HEK293T (cell line): ENCODE results near the gene SINHCAF.

ENCODE experiments used
- CTCF ChIA-PET: fragments of 350-600 bp; formaldehyde crosslinking; extraction: SDS; loops from one replicate; lab custom pipeline; 2021; ENCODE audit warnings: antibody characterized with exemption, inconsistent platforms; lab: Yijun Ruan, JAX
- POLR2A ChIA-PET: fragments of 350-600 bp; formaldehyde crosslinking; extraction: SDS; loops from one replicate; lab custom pipeline; 2020; ENCODE audit warnings: antibody characterized with exemption, inconsistent platforms; lab: Yijun Ruan, JAX
- DNase-seq: peaks from one replicate; pipeline ENCODE4 v3.0.0; 2012; ENCODE audit warnings: mixed read lengths; ENCODE audit errors: extremely low spot score
- ARNT ChIP-seq: fragments of 450-650 bp; IDR thresholded peaks from 2 replicates; pipeline ENCODE4 v1.6.1; 2017; ENCODE audit warnings: mild to moderate bottlenecking
- BHLHE40 ChIP-seq: fragments of 450-650 bp; IDR thresholded peaks from 2 replicates; pipeline ENCODE4 v1.6.1; 2016; ENCODE audit warnings: mild to moderate bottlenecking, moderate library complexity, borderline replicate concordance
- CTBP1 ChIP-seq: fragments of 450-650 bp; IDR thresholded peaks from 2 replicates; pipeline ENCODE4 v1.6.1; 2016; ENCODE audit warnings: borderline replicate concordance
- ELF4 ChIP-seq: fragments of 450-650 bp; IDR thresholded peaks from 2 replicates; pipeline ENCODE4 v1.6.1; 2017; ENCODE audit warnings: antibody characterized with exemption
- FOXA1 ChIP-seq: fragments of 450-650 bp; IDR thresholded peaks from 2 replicates; pipeline ENCODE4 v1.6.1; 2016; ENCODE audit warnings: mild to moderate bottlenecking
- FOXK2 ChIP-seq: fragments of 450-650 bp; IDR thresholded peaks from 2 replicates; pipeline ENCODE4 v1.6.1; 2016; ENCODE audit warnings: mild to moderate bottlenecking
- FOXM1 ChIP-seq: fragments of 450-650 bp; IDR thresholded peaks from 2 replicates; pipeline ENCODE4 v1.6.1; 2017; ENCODE audit warnings: mild to moderate bottlenecking, borderline replicate concordance
- HDGF ChIP-seq: fragments of 450-650 bp; IDR thresholded peaks from 2 replicates; pipeline ENCODE4 v1.6.1; 2017; ENCODE audit warnings: antibody characterized with exemption, borderline replicate concordance
- L3MBTL2 ChIP-seq: fragments of 450-650 bp; conservative IDR thresholded peaks from 2 replicates; pipeline ENCODE4 v1.6.1; 2016; ENCODE audit warnings: mild to moderate bottlenecking
- LEF1 ChIP-seq: fragments of 450-650 bp; IDR thresholded peaks from 2 replicates; pipeline ENCODE4 v1.6.1; 2017; ENCODE audit warnings: mild to moderate bottlenecking, borderline replicate concordance
- NFRKB ChIP-seq: fragments of 450-650 bp; IDR thresholded peaks from 2 replicates; pipeline ENCODE4 v1.6.1; 2016; ENCODE audit warnings: mild to moderate bottlenecking, moderate library complexity
- PKNOX1 ChIP-seq: fragments of 450-650 bp; IDR thresholded peaks from 2 replicates; pipeline ENCODE4 v1.6.1; 2016
- SP1 ChIP-seq: fragments of 450-650 bp; IDR thresholded peaks from 2 replicates; pipeline ENCODE4 v1.6.1; 2017
- SUZ12 ChIP-seq: fragments of 450-650 bp; IDR thresholded peaks from 2 replicates; pipeline ENCODE4 v1.6.1; 2016; ENCODE audit warnings: mild to moderate bottlenecking
- TARDBP ChIP-seq: fragments of 450-650 bp; IDR thresholded peaks from 2 replicates; pipeline ENCODE4 v1.6.1; 2016
- ZNF384 ChIP-seq: fragments of 450-650 bp; IDR thresholded peaks from 2 replicates; pipeline ENCODE4 v1.6.1; 2016

SINHCAF gene

GRCh38 chr12:31324116-31324844, 1.7 kb downstream of the SINHCAF start:
- CTCF ChIA-PET = no interaction called here
- POLR2A ChIA-PET = no interaction called here
- TF ChIP-seq BHLHE40 (no peak), TARDBP (no peak), HDGF (no peak), L3MBTL2 (peak; percentile 35), NFRKB (no peak), LEF1 (peak; percentile 95), FOXM1 (no peak)
- DNase-seq = peak; percentile 56

- CTCF ChIA-PET = no interaction called here
- TF ChIP-seq BHLHE40 (no peak), FOXM1 (no peak), FOXA1 (no peak), PKNOX1 (no peak), HDGF (no peak), LEF1 (no peak), ELF4 (no peak), TARDBP (no peak), CTBP1 (no peak), ARNT (no peak), SP1 (no peak)
- DNase-seq = no peak
- POLR2A ChIA-PET = interaction anchor here (0.7 to 1.7 kb wide), 2 partner anchors 12 to 47 kb away, joined by 4 to 7 read pairs; no protein-coding TSS in a partner anchor
Observed at GRCh38 chr12:31323391-31324115, 2.4 kb downstream of the SINHCAF start.

- POLR2A ChIA-PET = interaction anchor here (0.7 to 1.7 kb wide), 2 partner anchors 11 to 48 kb away, joined by 4 to 7 read pairs; no protein-coding TSS in a partner anchor
- CTCF ChIA-PET = no interaction called here
- no peak for TF ChIP-seq ELF4
- no peak for TF ChIP-seq PKNOX1
- no peak for TF ChIP-seq HDGF
- TF ChIP-seq CTBP1 = no peak
- no peak for TF ChIP-seq TARDBP
- no peak for TF ChIP-seq BHLHE40
- no peak for TF ChIP-seq FOXM1
- no peak for TF ChIP-seq NFRKB
- TF ChIP-seq FOXK2 = no peak
- no peak for TF ChIP-seq ZNF384
- no peak for TF ChIP-seq L3MBTL2
- no peak for TF ChIP-seq FOXA1
- TF ChIP-seq SP1 = no peak
- no peak for TF ChIP-seq SUZ12
- no peak for TF ChIP-seq LEF1
- no peak for TF ChIP-seq ARNT
- no peak for DNase-seq
Observed at GRCh38 chr12:31322801-31323207, 3.1 kb downstream of the SINHCAF start.

- DNase-seq = no peak
- CTCF ChIA-PET = no interaction called here
- POLR2A ChIA-PET = interaction anchor here (1.7 kb wide), 1 partner anchor 49 kb away, joined by 7 read pairs; no protein-coding TSS in a partner anchor
- TF ChIP-seq ZNF384 (no peak), LEF1 (no peak), NFRKB (no peak), HDGF (no peak), TARDBP (no peak), ELF4 (no peak), FOXK2 (no peak), FOXA1 (no peak)
Observed at GRCh38 chr12:31321897-31322228, 4.1 kb downstream of the SINHCAF start.

- ChIA-PET POLR2A (interaction anchor here (1.1 to 1.7 kb wide), 2 partner anchors 14 to 49 kb away, joined by 3 to 7 read pairs; no protein-coding TSS in a partner anchor), CTCF (no interaction called here)
- TF ChIP-seq TARDBP (no peak), PKNOX1 (no peak), SP1 (no peak), ARNT (no peak), BHLHE40 (no peak), CTBP1 (no peak), HDGF (no peak), ELF4 (no peak), FOXM1 (no peak), LEF1 (no peak), FOXK2 (no peak), FOXA1 (no peak), SUZ12 (no peak), ZNF384 (no peak)
- no peak for DNase-seq
Observed at GRCh38 chr12:31321186-31321896, 4.6 kb downstream of the SINHCAF start.
